GM23338 (cell line): Measurements from ENCODE around the gene SNAPIN. TPM values are rescaled to one million over a fixed set of nuclear protein-coding genes. Genes with fewer than 3 reads are reported as not detected.

Experiments used
- ATAC-seq: fragments of 200-7000 bp; cut with Tn5 transposase; 3 replicates; pipeline ENCODE4 v1.9.1; 2020
- DNase-seq: peaks from one replicate; pipeline ENCODE4 v3.0.0-alpha.2; 2015; ENCODE audit warnings: low spot score
- H2AFZ ChIP-seq: fragments of 200-600 bp; sonication (generic); 2 replicates; pipeline ENCODE4 v1.8.0; 2016; ENCODE audit warnings: antibody characterized with exemption, mild to moderate bottlenecking, moderate library complexity
- H3F3A ChIP-seq: fragments of 200-600 bp; sonication (generic); replicated peaks from 2 replicates; pipeline ENCODE4 v1.8.0; 2017; ENCODE audit warnings: antibody characterized with exemption, mixed run types, low read depth
- H3K27ac ChIP-seq: fragments of 200-600 bp; sonication (generic); 2 replicates; pipeline ENCODE4 v1.6.1; 2016; ENCODE audit warnings: low read depth
- H3K27me3 ChIP-seq: fragments of 200-600 bp; sonication (generic); 2 replicates; pipeline ENCODE4 v1.8.0; 2016; ENCODE audit warnings: mild to moderate bottlenecking, mixed run types, moderate library complexity; ENCODE audit not compliant: insufficient read depth
- H3K36me3 ChIP-seq: fragments of 200-600 bp; sonication (generic); 2 replicates; pipeline ENCODE4 v1.8.0; 2016; ENCODE audit warnings: mild to moderate bottlenecking; ENCODE audit not compliant: insufficient read depth
- H3K4me1 ChIP-seq: fragments of 200-600 bp; sonication (generic); 2 replicates; pipeline ENCODE4 v1.8.0; 2016; ENCODE audit warnings: mild to moderate bottlenecking, moderate library complexity; ENCODE audit not compliant: insufficient read depth
- H3K4me2 ChIP-seq: fragments of 200-600 bp; sonication (generic); 2 replicates; pipeline ENCODE4 v1.7.1; 2017; ENCODE audit warnings: mixed run types
- H3K4me3 ChIP-seq: fragments of 200-600 bp; sonication (generic); 2 replicates; pipeline ENCODE4 v1.6.1; 2016; ENCODE audit warnings: mixed run types
- H3K79me2 ChIP-seq: fragments of 200-600 bp; sonication (generic); replicated peaks from 2 replicates; pipeline ENCODE4 v1.8.0; 2017; ENCODE audit warnings: mild to moderate bottlenecking; ENCODE audit not compliant: insufficient read depth
- H3K9me2 ChIP-seq: fragments of 200-600 bp; sonication (generic); 2 replicates; pipeline ENCODE4 v1.8.0; 2017; ENCODE audit not compliant: insufficient read depth
- H4K20me1 ChIP-seq: fragments of 200-600 bp; sonication (generic); replicated peaks from 2 replicates; pipeline ENCODE4 v1.8.0; 2017; ENCODE audit warnings: mild to moderate bottlenecking; ENCODE audit not compliant: insufficient read depth
- H3K27ac Mint-ChIP-seq: 2 replicates; pipeline ENCODE4 v1.8.0; 2020; ENCODE audit warnings: inconsistent platforms, mild to moderate bottlenecking, moderate library complexity, mixed read lengths
- H3K27me3 Mint-ChIP-seq: 3 replicates; pipeline ENCODE4 v1.8.0; 2022; ENCODE audit warnings: low read depth, mild to moderate bottlenecking, moderate library complexity, mixed read lengths, inconsistent platforms; ENCODE audit not compliant: insufficient read depth, poor library complexity
- H3K36me3 Mint-ChIP-seq: 3 replicates; pipeline ENCODE4 v1.8.0; 2021; ENCODE audit warnings: low read depth, mild to moderate bottlenecking, inconsistent platforms, moderate library complexity, mixed read lengths
- H3K4me1 Mint-ChIP-seq: 3 replicates; pipeline ENCODE4 v1.8.0; 2020; ENCODE audit warnings: mild to moderate bottlenecking, inconsistent platforms, mixed read lengths
- H3K4me3 Mint-ChIP-seq: 3 replicates; pipeline ENCODE4 v1.8.0; 2021; ENCODE audit warnings: moderate library complexity, mild to moderate bottlenecking, inconsistent platforms, mixed read lengths
- H3K9me3 Mint-ChIP-seq: 3 replicates; pipeline ENCODE4 v1.8.0; 2020; ENCODE audit warnings: moderate library complexity, mild to moderate bottlenecking, inconsistent platforms, mixed read lengths
- EZH2 ChIP-seq: fragments of 200-600 bp; sonication (generic); IDR thresholded peaks from one replicate; pipeline ENCODE4 v1.8.0; 2017; ENCODE audit warnings: antibody characterized with exemption, mild to moderate bottlenecking, low read depth; ENCODE audit not compliant: unreplicated experiment
- EZH2phosphoT487 ChIP-seq: fragments of 200-600 bp; sonication (generic); IDR thresholded peaks from one replicate; pipeline ENCODE4 v1.8.1; 2018; ENCODE audit warnings: antibody characterized with exemption; ENCODE audit not compliant: unreplicated experiment
- JUNB ChIP-seq: IDR thresholded peaks from one replicate; pipeline ENCODE4 v1.6.1; 2016; ENCODE audit warnings: antibody characterized with exemption; ENCODE audit not compliant: unreplicated experiment
- NANOG ChIP-seq: IDR thresholded peaks from 2 replicates; pipeline ENCODE4 v1.6.1; 2016; ENCODE audit warnings: antibody characterized with exemption, borderline replicate concordance
- POLR2AphosphoS5 ChIP-seq: IDR thresholded peaks from 2 replicates; pipeline ENCODE4 v1.6.1; 2016; ENCODE audit warnings: antibody characterized with exemption, low read depth
- STAT1 ChIP-seq: IDR thresholded peaks from one replicate; pipeline ENCODE4 v1.6.1; 2016; ENCODE audit warnings: antibody characterized with exemption; ENCODE audit not compliant: unreplicated experiment
- ZNF114 ChIP-seq: fragments of 250-450 bp; sonication (Bioruptor Pico); IDR thresholded peaks from 2 replicates; pipeline ENCODE4 v1.5.0; 2020; ENCODE audit warnings: mild to moderate bottlenecking, moderate library complexity
- ZNF331 ChIP-seq: fragments of 250-450 bp; sonication (Bioruptor Pico); IDR thresholded peaks from 2 replicates; pipeline ENCODE4 v1.5.0; 2020; ENCODE audit warnings: low read depth, mild to moderate bottlenecking, moderate library complexity
- ZNF462 ChIP-seq: fragments of 250-450 bp; sonication (Bioruptor Pico); IDR thresholded peaks from 2 replicates; pipeline ENCODE4 v1.5.0; 2020; ENCODE audit warnings: mild to moderate bottlenecking, moderate library complexity
- polyA plus RNA-seq: library from polyadenylated mRNA; unstranded; fragments of >200 nt; fragmentation: Nextera tagmentation; extraction: Ambion mirVana; gene quantifications from 2 replicates; pipeline ENCODE4 v1.2.1, GENCODE V29; 2016
- total RNA-seq: library from RNA; depleted of rRNA; stranded (reverse); fragments of >200 nt; shearing (Covaris generic); gene quantifications from 2 replicates; pipeline ENCODE4 v1.2.3, GENCODE V29; 2014
- TF ChIP-seq, protein P1 (sequence below), 2 experiments: fragments of 200-600 bp in 1 of 2; sonication (generic) in 1 of 2; conservative IDR thresholded peaks; 2 replicates each; pipeline versions ENCODE4 v1.5.1 to v1.6.1; 2016 to 2017; ENCODE audit warnings: antibody characterized with exemption in 2 of 2, low read depth in 2 of 2, mild to moderate bottlenecking in 2 of 2, moderate library complexity in 1 of 2
- TF ChIP-seq, protein P2 (sequence below): IDR thresholded peaks from one replicate; pipeline ENCODE4 v1.6.1; 2018; ENCODE audit warnings: antibody characterized with exemption; ENCODE audit not compliant: unreplicated experiment

Gene SNAPIN
- total and polyA plus RNA-seq, 2 experiments from 2014 or later, result 25.6 to 48.5 TPM

DNA sequence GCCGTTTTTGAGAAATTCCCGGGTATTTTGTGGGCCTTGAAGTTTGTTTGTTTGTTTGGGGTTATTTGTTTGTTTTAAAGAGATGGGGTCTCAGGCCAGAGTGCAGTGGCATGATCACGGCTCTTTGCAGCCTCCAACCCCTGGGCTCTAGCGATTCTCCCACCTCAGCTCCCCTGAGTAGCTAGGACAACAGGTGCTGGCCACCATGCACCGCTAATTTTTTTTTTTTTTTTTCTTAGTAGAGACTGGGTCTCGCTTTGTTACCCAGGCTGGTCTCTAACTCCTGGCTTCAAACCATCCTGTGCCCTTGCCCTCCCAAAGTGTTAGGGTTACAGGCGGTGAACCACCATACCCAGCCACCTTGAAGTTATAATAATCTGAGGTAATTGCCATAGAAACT is 22.6 kb upstream of the SNAPIN start (continued):
- TF ChIP-seq ZNF462 (CRISPR knock-in tag), result no peak
- TF ChIP-seq JUNB, result no peak
- no peak for TF ChIP-seq EZH2
- no peak for TF ChIP-seq EZH2phosphoT487

- Histone ChIP-seq H3K27me3 (no peaks in the 10 kb centered on the region), H3K36me3 (peaks cover 55% of the 10 kb centered on the region), H3K9me2 (no peaks in the 10 kb centered on the region), H3F3A (peaks cover 26% of the 10 kb centered on the region), H3K27ac (peak overlapping the region; percentile 63; the same call in 1 of the 2 replicates), H3K4me3 (no peak overlapping the region), H3K79me2 (peaks cover 61% of the 10 kb centered on the region), H3K4me2 (no peak overlapping the region), H3K4me1 (peaks cover 12% of the 10 kb centered on the region; the same call in 1 of the 2 replicates), H2AFZ (no peak overlapping the region), H4K20me1 (peaks cover 30% of the 10 kb centered on the region)
- DNase-seq, result no peak
- TF ChIP-seq NANOG, result no peak
- no peak for TF ChIP-seq POLR2AphosphoS5
- TF ChIP-seq ZNF114 (CRISPR knock-in tag), result no peak
- TF ChIP-seq, protein P1, sequence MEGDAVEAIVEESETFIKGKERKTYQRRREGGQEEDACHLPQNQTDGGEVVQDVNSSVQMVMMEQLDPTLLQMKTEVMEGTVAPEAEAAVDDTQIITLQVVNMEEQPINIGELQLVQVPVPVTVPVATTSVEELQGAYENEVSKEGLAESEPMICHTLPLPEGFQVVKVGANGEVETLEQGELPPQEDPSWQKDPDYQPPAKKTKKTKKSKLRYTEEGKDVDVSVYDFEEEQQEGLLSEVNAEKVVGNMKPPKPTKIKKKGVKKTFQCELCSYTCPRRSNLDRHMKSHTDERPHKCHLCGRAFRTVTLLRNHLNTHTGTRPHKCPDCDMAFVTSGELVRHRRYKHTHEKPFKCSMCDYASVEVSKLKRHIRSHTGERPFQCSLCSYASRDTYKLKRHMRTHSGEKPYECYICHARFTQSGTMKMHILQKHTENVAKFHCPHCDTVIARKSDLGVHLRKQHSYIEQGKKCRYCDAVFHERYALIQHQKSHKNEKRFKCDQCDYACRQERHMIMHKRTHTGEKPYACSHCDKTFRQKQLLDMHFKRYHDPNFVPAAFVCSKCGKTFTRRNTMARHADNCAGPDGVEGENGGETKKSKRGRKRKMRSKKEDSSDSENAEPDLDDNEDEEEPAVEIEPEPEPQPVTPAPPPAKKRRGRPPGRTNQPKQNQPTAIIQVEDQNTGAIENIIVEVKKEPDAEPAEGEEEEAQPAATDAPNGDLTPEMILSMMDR (conservative IDR thresholded peaks at IDR 0.05; ENCODE audit: low read depth in 2 of 2), result no peak
- no peak for TF ChIP-seq STAT1
- TF ChIP-seq EZH2, result no peak
- TF ChIP-seq EZH2phosphoT487, result no peak
- TF ChIP-seq, protein P2, sequence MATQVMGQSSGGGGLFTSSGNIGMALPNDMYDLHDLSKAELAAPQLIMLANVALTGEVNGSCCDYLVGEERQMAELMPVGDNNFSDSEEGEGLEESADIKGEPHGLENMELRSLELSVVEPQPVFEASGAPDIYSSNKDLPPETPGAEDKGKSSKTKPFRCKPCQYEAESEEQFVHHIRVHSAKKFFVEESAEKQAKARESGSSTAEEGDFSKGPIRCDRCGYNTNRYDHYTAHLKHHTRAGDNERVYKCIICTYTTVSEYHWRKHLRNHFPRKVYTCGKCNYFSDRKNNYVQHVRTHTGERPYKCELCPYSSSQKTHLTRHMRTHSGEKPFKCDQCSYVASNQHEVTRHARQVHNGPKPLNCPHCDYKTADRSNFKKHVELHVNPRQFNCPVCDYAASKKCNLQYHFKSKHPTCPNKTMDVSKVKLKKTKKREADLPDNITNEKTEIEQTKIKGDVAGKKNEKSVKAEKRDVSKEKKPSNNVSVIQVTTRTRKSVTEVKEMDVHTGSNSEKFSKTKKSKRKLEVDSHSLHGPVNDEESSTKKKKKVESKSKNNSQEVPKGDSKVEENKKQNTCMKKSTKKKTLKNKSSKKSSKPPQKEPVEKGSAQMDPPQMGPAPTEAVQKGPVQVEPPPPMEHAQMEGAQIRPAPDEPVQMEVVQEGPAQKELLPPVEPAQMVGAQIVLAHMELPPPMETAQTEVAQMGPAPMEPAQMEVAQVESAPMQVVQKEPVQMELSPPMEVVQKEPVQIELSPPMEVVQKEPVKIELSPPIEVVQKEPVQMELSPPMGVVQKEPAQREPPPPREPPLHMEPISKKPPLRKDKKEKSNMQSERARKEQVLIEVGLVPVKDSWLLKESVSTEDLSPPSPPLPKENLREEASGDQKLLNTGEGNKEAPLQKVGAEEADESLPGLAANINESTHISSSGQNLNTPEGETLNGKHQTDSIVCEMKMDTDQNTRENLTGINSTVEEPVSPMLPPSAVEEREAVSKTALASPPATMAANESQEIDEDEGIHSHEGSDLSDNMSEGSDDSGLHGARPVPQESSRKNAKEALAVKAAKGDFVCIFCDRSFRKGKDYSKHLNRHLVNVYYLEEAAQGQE, result no peak
- TF ChIP-seq ZNF331, result no peak
- H3K9me3 Mint-ChIP-seq, result no peaks in the 10 kb centered on the region
- H3K4me3 Mint-ChIP-seq, result peak overlapping the region; percentile 96; the same call in 1 of the 3 replicates
- H3K27me3 Mint-ChIP-seq, result peaks cover 14% of the 10 kb centered on the region
- peaks cover 15% of the 10 kb centered on the region for H3K4me1 Mint-ChIP-seq
- peaks cover 75% of the 10 kb centered on the region for H3K36me3 Mint-ChIP-seq
- no peak for ATAC-seq
- no peak overlapping the region for H3K27ac Mint-ChIP-seq
These were observed 22.2 kb upstream of the SNAPIN start for GRCh38 chr1:153636312-153636711.
